ENCODE data around the gene NEDD4L.

NEDD4L gene

DNA sequence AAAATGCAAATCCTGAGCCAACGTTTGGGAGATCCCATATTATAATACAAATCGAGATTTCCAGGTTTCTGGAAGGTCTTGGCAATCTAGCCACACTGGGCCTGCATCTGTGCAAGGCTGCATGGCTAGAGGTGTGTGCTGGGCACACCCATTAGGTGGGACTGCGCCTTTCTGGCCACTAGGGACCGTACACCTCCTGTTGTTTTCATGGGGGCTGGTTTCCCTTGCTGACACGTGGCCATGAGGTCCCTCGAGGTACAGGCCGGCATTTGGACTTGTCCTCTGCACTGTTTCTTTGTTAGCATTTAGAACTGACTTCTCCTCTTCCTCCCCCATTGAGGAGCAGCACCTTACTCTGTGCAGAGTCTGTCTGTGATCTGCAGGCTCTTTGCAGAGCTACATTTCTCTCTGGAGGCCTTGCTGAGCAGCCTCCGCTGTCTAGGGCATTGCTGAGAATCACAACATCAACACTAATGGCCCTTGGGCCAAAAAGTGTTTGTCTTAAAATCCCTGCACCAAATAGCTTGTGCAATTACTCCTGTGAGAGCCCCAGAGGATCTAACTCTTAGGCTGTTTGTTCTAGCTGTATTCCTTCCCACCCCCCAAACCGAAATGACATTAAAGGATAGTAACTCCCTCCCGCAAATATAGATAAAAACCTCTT lies 131.2 kb downstream of the NEDD4L start:
- H3K36me3 ChIP-seq (ENCODE audit: insufficient read depth, low read length): no peaks in the 10 kb centered on the region
- no peaks in the 10 kb centered on the region for H3K27me3 ChIP-seq (ENCODE audit: insufficient read depth, low read length)
- 77% methylated on average over 10 of the region's 10 CpGs for WGBS
- H3K4me3 ChIP-seq (ENCODE audit: low read length): no peak overlapping the region
- H3K9ac ChIP-seq (ENCODE audit: low read depth, low read length): no peak overlapping the region
- H3K9me3 ChIP-seq (ENCODE audit: insufficient read depth, low read depth, low read length): no peaks in the 10 kb centered on the region
- H3K4me1 ChIP-seq (ENCODE audit: insufficient read depth, low read length): peaks cover 25% of the 10 kb centered on the region
- H3K27ac ChIP-seq (ENCODE audit: low read depth, low read length): no peak overlapping the region

DNA sequence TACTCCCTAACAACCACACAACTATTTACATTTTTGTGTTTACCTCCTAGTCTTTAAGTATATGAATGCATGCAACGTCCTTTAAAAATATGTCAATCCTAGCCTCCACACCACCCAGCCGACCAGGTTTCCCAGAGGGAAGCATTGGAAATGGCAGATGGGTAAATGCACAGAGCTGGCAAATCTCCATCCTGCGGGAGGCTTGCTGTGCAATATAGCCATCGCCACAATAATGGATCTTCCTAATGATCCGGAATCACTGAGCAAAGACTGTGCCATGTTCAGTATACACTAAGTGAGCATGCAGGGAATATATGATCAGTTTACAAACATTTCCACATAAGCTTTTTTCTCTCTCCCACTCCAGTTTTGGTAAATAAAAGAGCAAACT lies 131.8 kb downstream of the NEDD4L start:
- Histone ChIP-seq H3K4me1 (ENCODE audit: insufficient read depth, low read length) (peaks cover 25% of the 10 kb centered on the region), H3K9me3 (ENCODE audit: insufficient read depth, low read depth, low read length) (no peaks in the 10 kb centered on the region), H3K36me3 (ENCODE audit: insufficient read depth, low read length) (no peaks in the 10 kb centered on the region), H3K27me3 (ENCODE audit: insufficient read depth, low read length) (no peaks in the 10 kb centered on the region), H3K9ac (ENCODE audit: low read depth, low read length) (no peak overlapping the region), H3K4me3 (ENCODE audit: low read length) (no peak overlapping the region), H3K27ac (ENCODE audit: low read depth, low read length) (no peak overlapping the region)
- 97% methylated on average over 5 of the region's 5 CpGs for WGBS

DNA sequence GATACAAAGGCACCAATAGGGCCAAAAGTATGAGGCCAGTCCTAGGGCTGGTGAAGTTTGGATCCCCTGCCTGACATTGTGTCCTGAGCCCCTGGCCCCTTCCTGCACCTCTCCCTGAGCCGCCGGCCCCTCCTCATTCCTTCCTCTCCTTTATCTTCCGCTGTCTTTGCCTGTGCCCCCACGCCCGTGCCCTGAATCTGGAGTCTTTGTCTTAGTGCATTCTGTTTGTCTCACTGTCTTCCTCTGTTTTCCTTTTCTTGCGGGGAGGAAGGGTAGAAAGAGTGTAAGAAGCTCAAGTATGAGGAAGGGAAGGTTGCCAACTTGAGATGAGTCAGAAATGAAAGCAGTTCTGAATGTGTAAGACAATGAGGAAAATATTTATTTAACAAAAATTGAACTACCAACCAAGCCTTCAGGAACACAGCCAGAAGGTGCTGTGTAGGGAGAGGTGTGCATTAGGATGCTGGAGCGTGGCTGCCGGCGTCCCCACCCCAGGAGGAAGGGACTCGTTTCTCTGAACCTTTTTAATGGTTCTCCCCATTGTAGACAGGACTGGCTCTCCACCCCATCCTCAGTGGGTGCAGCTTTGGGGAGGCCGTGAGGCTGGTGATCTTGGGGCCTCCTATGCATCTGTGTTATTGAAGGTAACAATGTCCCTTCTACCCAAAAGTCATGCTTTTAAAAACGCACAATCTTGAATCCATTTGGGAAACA lies 133.1 kb downstream of the NEDD4L start:
- Histone ChIP-seq H3K9ac (ENCODE audit: low read depth, low read length) (no peak overlapping the region), H3K36me3 (ENCODE audit: insufficient read depth, low read length) (no peaks in the 10 kb centered on the region), H3K27ac (ENCODE audit: low read depth, low read length) (no peak overlapping the region), H3K9me3 (ENCODE audit: insufficient read depth, low read depth, low read length) (0 out of 2 replicates have a peak, but pooled peaks cover 1% of the 10 kb centered on the region), H3K27me3 (ENCODE audit: insufficient read depth, low read length) (no peaks in the 10 kb centered on the region), H3K4me1 (ENCODE audit: insufficient read depth, low read length) (peaks cover 25% of the 10 kb centered on the region), H3K4me3 (ENCODE audit: low read length) (no peak overlapping the region)
- 76% methylated on average over 12 of the region's 12 CpGs for WGBS

DNA sequence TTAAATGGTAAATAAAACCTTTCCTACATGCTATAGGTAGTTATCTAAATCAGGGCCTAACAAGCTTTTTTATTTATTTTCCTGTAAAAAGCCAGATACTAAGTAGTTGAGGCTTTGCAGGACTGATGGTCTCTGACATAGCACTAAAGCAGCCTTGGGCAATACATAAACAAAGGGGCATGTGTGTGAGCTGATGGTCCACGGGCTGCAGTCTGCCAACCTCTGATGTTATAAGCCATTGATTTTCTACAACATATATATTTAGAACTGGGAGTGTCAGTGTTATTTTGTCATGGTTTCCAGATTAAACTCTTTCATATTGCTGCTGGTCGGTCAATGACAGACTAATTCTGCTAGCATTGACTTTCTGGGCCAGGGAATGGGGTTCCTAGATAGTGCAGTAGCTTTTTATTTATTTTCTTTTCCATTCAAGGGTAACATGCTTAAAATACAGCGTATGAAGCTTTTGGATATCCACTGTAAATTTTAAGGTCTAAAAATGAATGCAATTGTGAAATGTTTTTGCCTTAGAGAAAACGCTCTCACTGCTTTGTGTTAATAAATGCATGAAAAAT lies 134.0 kb downstream of the NEDD4L start:
- Histone ChIP-seq H3K36me3 (ENCODE audit: insufficient read depth, low read length) (no peaks in the 10 kb centered on the region), H3K4me3 (ENCODE audit: low read length) (no peak overlapping the region), H3K9ac (ENCODE audit: low read depth, low read length) (no peak overlapping the region), H3K9me3 (ENCODE audit: insufficient read depth, low read depth, low read length) (0 out of 2 replicates have a peak, but pooled peaks cover 2% of the 10 kb centered on the region), H3K27ac (ENCODE audit: low read depth, low read length) (no peak overlapping the region), H3K27me3 (ENCODE audit: insufficient read depth, low read length) (no peaks in the 10 kb centered on the region), H3K4me1 (ENCODE audit: insufficient read depth, low read length) (peaks cover 25% of the 10 kb centered on the region)
- 90% methylated on average over 4 of the region's 4 CpGs for WGBS

DNA sequence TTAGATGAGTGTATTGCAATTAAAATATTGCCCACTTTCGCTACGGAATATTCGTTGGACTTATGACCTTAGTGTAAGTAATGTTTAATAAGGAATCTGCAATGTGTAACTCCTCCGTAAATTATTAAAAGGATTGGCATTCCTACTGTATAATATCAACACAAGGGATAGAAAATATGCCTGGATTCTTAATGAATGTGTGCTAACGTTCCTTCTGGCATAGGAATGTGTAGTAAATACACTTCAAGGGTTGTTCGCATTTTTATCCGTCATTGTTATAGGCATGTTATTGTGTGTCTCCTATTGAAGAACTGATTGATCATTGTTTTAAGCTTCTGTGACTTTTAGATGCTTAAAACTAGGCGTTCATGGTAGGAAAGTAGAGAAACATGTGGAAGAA lies 134.5 kb downstream of the NEDD4L start:
- no peak overlapping the region for H3K4me3 ChIP-seq (ENCODE audit: low read length)
- no peaks in the 10 kb centered on the region for H3K27me3 ChIP-seq (ENCODE audit: insufficient read depth, low read length)
- WGBS: 92% methylated on average over 7 of the region's 8 CpGs
- H3K27ac ChIP-seq (ENCODE audit: low read depth, low read length): no peak overlapping the region
- no peaks in the 10 kb centered on the region for H3K36me3 ChIP-seq (ENCODE audit: insufficient read depth, low read length)
- H3K9me3 ChIP-seq (ENCODE audit: insufficient read depth, low read depth, low read length): 0 out of 2 replicates have a peak, but pooled peaks cover 2% of the 10 kb centered on the region
- H3K9ac ChIP-seq (ENCODE audit: low read depth, low read length): no peak overlapping the region
- peaks cover 25% of the 10 kb centered on the region for H3K4me1 ChIP-seq (ENCODE audit: insufficient read depth, low read length)

DNA sequence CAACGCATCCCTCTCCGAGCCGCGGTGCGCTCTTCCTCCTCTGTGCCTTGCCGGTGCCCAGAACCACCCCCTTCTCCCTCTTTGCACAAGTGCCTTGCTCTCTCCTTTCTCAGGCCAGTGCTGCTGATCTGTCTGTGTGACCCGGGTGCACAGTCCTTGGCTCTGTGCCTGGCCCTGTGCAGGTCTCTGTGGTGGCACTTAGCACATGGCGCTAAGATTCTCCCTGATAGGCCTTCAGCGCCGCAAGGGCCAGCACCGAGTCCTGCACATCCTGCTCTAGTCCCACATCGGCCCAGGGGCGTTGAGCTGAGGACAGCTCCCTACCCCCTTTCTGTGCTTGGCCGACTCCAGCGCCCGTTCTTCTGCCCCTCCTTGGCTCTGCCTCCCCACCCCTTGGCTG lies 136.1 kb downstream of the NEDD4L start:
- H3K4me1 ChIP-seq (ENCODE audit: insufficient read depth, low read length): peaks cover 10% of the 10 kb centered on the region
- WGBS: 91% methylated on average over 16 of the region's 16 CpGs
- H3K9me3 ChIP-seq (ENCODE audit: insufficient read depth, low read depth, low read length): 0 out of 2 replicates have a peak, but pooled peaks cover 2% of the 10 kb centered on the region

DNA sequence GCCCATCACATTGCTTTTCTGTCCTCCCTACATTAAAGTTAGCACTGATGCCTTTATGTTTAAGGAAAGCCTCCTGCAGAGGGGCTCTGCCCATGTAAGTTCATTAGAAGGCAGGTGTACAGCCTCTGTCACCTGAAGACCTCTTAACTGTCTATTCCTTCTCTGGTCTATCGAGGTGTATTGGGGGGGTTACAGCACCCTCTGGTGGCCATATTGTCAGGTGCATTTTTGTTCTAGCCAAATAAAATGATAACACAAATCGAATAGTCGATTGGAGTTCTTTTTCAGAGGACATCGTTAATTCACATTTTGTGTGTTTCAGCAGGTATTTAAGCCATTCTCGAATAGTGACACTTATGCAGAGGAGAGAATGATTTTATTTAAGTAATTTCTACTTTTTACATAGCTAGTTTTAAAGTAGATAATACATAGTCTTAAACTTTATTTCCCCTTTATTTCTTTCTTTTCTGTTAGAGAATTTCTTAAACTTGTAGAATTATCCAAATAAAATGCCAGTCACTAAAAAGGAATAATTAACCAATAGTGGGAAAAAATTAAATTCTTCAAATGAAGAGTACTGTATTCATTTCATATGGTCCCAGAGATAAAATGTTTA lies 136.8 kb downstream of the NEDD4L start:
- Histone ChIP-seq H3K4me1 (ENCODE audit: insufficient read depth, low read length) (peaks cover 7% of the 10 kb centered on the region; the same call in 1 of the 2 replicates), H3K4me3 (ENCODE audit: low read length) (no peak overlapping the region), H3K27ac (ENCODE audit: low read depth, low read length) (no peak overlapping the region), H3K9me3 (ENCODE audit: insufficient read depth, low read depth, low read length) (0 out of 2 replicates have a peak, but pooled peaks cover 2% of the 10 kb centered on the region), H3K9ac (ENCODE audit: low read depth, low read length) (no peak overlapping the region), H3K27me3 (ENCODE audit: insufficient read depth, low read length) (no peaks in the 10 kb centered on the region), H3K36me3 (ENCODE audit: insufficient read depth, low read length) (no peaks in the 10 kb centered on the region)
- WGBS: 76% methylated on average over 5 of the region's 5 CpGs

More for the DNA sequence above, 136.1 kb downstream of the NEDD4L start:
- H3K27ac ChIP-seq (ENCODE audit: low read depth, low read length): no peak overlapping the region
- H3K27me3 ChIP-seq (ENCODE audit: insufficient read depth, low read length): no peaks in the 10 kb centered on the region
- no peak overlapping the region for H3K4me3 ChIP-seq (ENCODE audit: low read length)
- H3K36me3 ChIP-seq (ENCODE audit: insufficient read depth, low read length): no peaks in the 10 kb centered on the region
- no peak overlapping the region for H3K9ac ChIP-seq (ENCODE audit: low read depth, low read length)

DNA sequence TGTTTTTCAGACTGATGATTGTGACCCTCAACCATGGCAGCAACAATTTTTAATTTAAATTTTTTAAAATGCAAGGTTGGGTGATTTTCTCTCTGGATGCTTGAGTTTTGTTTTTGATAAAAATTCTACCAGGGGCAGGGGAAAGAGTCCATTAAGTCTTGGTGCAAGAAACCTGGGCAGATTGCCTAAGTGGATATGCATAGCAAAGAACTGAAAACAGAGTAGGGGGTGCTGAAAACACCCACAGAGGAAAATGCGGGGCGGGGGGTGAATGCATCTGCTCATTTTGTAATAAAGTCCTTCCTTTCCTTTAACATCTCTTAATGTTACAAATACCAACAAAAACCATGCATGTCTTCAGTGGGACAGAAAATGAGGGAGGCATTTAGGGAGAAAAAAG lies 138.0 kb downstream of the NEDD4L start:
- WGBS: no CpG with 5 or more reads among the region's 2 CpGs
- Histone ChIP-seq H3K27ac (ENCODE audit: low read depth, low read length) (no peak overlapping the region), H3K4me1 (ENCODE audit: insufficient read depth, low read length) (peaks cover 11% of the 10 kb centered on the region)

DNA sequence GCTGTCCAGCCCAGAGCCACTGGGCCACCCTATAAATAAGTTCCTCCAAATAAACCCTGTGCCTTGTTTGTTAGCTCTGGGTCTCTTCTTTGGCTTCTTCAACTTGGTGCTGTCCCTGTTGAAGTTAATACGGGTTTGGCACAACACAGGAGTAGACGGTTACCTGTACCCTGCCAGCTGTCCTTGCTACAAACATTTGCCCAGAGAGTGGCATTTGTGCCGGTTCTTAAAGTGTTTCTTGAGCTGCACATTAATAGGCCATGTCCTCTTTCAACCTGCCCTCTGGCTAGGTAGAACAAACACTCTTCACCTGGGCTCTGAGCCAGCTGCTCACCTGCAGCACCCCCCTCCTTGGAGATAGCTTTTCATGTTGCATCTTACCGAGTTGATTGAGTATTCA lies 139.2 kb downstream of the NEDD4L start:
- 0 out of 2 replicates have a peak, but pooled peaks cover 2% of the 10 kb centered on the region for H3K9me3 ChIP-seq (ENCODE audit: insufficient read depth, low read depth, low read length)
- H3K4me1 ChIP-seq (ENCODE audit: insufficient read depth, low read length): peaks cover 23% of the 10 kb centered on the region
- no peaks in the 10 kb centered on the region for H3K27me3 ChIP-seq (ENCODE audit: insufficient read depth, low read length)
- H3K4me3 ChIP-seq (ENCODE audit: low read length): no peak overlapping the region
- no peaks in the 10 kb centered on the region for H3K36me3 ChIP-seq (ENCODE audit: insufficient read depth, low read length)
- H3K27ac ChIP-seq (ENCODE audit: low read depth, low read length): no peak overlapping the region
- H3K9ac ChIP-seq (ENCODE audit: low read depth, low read length): no peak overlapping the region
- WGBS: 96% methylated on average over 4 of the region's 4 CpGs

More for the DNA sequence above, 138.0 kb downstream of the NEDD4L start:
- Histone ChIP-seq H3K9ac (ENCODE audit: low read depth, low read length) (no peak overlapping the region), H3K36me3 (ENCODE audit: insufficient read depth, low read length) (no peaks in the 10 kb centered on the region), H3K27me3 (ENCODE audit: insufficient read depth, low read length) (no peaks in the 10 kb centered on the region), H3K9me3 (ENCODE audit: insufficient read depth, low read depth, low read length) (0 out of 2 replicates have a peak, but pooled peaks cover 2% of the 10 kb centered on the region), H3K4me3 (ENCODE audit: low read length) (no peak overlapping the region)

DNA sequence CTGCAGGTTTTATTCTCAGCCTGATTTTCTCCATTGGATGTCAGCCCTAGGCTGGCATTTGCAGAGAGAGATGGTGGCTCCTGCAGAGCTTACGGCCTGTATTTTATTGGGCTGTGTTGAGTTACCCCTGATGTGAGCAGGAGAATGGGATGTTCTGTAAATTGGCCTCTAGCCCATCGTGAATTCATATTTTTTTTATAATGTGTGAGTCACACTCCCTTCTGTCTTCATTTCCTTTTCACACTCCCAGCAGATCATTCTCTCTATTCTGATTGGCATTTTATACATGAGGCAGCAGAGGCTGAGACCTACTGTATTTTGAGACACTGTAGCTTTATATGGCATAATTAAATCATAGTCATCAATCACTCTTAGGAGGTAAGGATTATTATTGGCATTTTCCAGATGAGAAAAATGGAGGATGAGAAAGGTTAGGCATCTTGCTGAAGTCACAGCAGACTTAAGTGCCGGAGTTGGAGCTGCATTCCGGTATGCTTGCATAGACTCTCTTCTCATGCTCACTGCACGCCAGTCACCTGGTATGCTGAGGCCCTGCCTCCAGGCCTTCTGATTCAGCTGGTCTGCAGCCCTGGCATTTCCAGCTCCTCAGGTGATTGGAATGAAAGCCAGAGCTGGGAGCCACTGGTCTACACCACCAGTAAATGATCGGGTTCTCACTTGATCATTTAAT lies 142.4 kb downstream of the NEDD4L start:
- Histone ChIP-seq H3K9me3 (ENCODE audit: insufficient read depth, low read depth, low read length) (0 out of 2 replicates have a peak, but pooled peaks cover 2% of the 10 kb centered on the region), H3K27me3 (ENCODE audit: insufficient read depth, low read length) (no peaks in the 10 kb centered on the region), H3K36me3 (ENCODE audit: insufficient read depth, low read length) (no peaks in the 10 kb centered on the region), H3K27ac (ENCODE audit: low read depth, low read length) (no peak overlapping the region), H3K4me3 (ENCODE audit: low read length) (no peak overlapping the region), H3K9ac (ENCODE audit: low read depth, low read length) (no peak overlapping the region), H3K4me1 (ENCODE audit: insufficient read depth, low read length) (peaks cover 35% of the 10 kb centered on the region)
- WGBS: 92% methylated on average over 5 of the region's 6 CpGs
